Iris pigment epithelial cell (primary cell): ENCODE results near the gene AKR7A2.
"Not testable (repeated sequence)": the region's sequence is repeated elsewhere in the genome, so short reads cannot be mapped to it uniquely, and the experiment has no call there.

Experiments used
- DNase-seq: peaks from one replicate; pipeline ENCODE4 v3.0.0-alpha.2; 2011; ENCODE audit warnings: low read depth

AKR7A2 gene

DNA sequence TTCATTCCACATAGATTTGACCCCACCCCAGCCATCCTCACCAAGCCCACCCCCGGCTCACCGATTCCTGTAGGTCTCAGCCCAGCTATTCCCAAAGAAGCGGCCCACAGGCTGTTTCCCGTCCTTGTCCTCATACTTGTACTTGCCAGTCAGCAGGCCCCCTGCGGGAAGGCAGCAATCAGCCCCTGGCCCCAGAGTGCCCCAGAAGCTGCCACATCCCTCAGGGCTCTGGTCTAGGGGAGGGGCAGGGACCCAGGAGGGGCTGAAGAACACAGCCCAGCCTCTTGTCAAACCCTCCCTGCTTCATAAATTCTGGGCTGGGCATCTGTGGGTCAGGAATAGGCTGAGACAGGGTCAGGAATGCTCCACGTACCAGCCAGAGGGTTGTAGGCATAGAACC is 5.0 kb downstream of the AKR7A2 start:
- no peak for DNase-seq

DNA sequence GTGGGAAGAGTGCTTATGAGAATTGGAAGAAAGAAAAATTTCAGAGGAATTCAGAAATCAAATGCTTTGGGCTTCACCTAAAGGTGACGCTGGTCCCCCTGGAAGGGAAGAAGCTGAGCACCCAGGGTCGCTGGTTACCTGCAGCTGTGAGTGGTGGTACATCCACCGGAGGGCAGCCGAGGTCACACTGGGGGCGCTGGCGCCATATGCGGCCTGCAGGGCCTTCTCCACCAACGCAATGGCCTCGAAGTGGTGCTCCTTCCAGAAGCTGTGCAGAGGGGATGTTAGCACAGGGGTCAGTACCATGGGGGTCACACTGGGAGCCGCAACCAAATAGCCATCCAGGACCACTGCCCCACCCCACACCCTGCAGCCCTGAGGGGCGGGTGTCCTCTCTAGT is 6.1 kb downstream of the AKR7A2 start:
- no peak for DNase-seq

DNA sequence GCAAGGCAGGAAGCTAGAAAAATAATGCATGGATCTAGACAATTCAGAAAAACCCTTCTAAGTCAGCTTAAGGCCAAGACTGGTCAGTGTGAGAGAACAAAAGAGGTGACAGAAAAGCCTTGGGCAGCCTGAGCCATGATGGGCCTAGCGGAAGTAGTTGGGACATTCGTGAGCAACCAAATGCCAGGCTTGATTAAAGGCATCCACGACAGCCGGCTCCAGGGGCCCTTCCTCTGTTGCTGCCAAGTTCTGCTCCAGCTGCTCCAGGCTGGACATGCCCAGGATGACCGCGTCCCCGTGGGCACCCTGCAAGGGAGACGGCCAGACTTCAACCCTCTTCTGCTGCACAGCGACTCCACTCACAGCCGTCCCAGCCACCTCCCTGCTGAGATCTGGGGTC is 7.9 kb downstream of the AKR7A2 start:
- not testable (repeated sequence) for DNase-seq

DNA sequence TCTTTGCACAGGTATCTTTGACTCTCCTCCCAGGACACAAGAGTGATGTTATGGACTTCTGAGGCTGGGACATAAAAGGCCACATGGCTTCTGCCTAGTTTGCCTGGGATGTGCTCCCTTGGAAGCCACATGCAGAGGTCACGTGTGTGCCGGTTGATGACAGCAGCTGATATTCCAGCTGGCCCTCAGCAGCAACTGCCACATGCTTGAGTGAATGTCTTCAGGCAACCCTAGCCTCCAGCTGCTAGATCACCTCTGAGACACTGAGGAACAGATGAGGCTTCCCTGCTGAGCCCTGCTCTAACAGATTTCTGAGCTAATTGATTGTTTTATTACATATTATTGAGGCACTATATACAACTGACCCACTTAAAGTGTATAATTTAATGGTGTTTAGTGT is 11.7 kb downstream of the AKR7A2 start:
- DNase-seq, result no peak

DNA sequence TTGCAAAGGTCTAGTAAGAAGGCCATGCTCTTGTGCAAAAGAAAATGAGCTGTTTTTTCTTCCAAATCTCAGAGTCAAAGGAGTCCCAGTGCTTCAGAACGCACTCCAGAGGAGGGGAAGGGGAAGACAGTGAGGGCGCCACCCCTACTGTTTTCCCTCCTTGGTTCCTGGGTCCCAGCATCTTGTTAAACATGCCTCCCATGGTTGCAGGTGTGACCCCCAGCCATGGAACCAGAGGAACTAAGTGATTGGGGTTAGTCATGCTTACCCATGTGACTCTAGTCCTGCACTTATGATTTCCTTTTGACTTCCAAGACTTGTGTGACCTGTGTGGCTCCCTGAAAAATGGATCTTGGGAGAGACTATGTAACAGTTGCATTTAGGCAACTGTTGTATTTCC is 17.3 kb downstream of the AKR7A2 start:
- no peak for DNase-seq

DNA sequence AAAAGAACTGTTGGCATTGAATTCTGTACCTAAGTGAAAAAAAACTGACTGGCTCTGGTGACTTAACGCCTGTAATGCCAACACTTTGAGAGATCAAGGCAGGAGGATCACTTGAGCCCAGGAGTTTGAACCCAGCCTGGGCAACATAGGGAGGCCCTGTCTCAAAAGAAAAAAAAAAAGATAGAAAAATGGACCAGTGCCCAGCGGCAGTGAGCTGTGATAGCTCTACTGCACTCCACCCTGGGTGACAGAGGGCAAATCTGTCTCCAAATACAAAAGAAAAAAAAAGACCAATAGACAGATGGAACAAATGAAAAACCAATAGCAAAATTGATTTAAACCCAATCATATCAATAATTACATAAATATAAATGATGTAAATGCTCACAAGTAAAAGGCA is 22.7 kb downstream of the AKR7A2 start:
- DNase-seq, result no peak

DNA sequence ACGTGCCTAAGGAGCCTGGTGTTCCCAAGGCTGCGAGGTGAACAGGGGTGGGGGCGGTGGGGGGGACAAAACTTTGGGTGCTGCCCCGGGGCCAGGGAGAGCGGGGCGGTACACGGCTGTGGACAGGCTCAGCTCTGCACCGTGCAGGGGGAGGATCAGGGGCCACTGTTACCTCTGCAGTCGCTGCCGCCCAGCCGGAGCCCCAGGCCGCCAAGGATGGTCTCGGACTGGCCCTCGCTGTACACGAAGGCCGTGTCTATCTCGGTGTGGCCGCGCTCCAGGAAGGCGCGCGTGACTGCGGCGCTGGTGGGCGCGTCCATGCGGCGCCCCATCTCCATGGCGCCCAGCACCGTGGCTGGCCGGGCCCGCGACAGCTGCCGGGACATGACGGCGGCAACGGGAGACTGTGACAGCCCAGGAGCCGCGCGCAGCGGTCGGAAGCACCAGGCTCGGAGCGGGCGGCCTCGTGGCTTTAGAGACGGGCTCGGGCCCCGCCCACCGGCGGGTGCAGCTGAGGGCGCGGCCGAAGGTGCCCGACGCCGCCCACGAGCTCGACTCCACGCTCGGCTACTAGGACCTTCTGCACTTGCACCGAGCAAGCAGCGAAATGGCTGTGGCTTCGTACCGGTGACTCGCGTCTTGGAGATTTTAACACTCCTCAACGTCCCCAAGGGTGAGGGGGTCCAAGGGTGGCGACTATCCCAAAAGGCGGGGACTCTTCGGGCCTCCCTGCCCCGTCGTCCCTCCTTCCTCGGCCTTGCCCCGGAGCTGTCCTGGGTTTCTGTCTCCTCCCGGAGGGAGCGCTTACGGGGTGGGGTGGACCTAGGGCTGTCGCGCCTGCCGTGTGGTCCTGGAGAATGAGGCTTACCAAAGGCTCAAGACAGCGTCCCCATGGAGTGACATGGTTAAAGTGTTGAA is 23.4 kb downstream of the AKR7A2 start, which contains the start of gene AKR7A3:
Gene AKR7A3, minus strand, starts transcription at position 447 of the 918 bp plus-strand sequence. Its CDS starts 61 bp downstream, at position 386.
- DNase-seq, result peak; percentile 23

DNA sequence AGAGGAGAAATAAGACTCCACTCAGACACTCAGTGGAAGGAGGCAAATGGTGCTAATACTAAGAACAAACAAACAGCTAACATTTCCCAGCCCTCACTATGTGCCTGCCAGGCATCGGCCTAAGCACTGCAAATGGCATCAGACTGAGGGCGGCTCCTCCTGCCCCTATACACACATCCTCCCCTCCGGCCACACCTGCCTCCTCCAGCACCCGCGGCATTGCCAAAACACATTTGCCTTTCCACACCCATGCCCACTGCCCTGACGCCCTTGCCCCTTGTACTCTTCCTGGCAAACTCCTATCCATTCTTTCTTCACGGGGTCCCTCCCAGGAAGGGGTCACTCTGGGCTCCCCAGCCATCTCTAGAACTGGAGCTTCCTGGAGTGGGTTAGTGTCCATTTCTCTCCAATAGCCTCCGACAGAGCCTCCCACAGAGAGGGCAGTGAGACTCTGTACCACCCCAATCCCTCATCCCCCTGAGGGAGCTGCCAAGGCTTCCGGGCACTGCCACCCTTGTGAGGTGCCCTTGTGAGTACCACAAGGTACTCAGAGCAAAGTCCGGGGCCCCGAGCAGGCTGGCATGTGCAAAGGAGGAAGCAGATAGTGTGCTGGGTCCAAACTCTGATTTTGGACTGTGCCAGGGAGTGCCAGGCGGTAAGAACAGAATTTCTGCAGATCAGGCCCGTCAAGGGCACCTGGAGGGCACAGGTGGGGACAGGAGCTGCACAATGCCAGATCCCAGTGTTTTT is 24.3 kb downstream of the AKR7A2 start:
- DNase-seq, result no peak

DNA sequence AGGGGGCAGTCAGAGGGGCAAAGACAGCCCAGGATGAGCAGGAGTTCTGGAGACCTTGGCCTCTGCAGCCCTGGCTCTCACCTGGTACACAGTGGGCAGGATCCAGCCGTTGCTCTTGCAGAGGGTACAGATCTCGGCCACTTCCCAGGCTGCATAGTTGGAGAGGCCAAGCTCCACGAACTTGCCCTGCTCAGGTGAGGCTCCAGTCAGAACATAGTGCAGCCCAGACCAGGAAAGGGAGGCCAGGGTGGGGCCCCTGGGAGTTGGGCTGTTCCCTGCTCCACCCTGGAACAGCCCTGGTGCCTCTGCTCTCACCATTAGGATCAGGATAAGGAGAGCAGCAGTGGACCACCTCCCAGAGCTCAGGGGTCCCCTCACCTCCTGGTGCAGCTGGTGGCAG is 26.1 kb downstream of the AKR7A2 start:
- not testable (repeated sequence) for DNase-seq

DNA sequence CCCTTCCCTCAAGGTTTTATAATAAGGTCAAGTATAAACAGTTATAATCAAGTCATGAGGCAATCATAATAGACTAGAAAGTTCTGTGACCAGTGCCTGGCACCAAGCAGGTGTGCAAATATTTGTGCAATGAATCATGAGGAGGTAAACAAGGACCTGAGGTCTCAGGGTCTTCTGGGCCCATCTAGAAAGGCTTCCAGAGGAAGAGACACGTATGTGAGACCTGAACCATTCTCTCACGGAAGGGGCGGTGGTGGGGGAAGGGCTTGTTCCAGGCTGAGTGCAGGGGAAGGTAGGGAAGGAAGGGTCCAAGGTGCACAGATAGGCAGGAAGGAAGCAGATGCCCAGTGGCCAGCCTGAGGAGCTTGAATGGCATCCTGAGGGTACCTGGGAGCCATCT is 26.6 kb downstream of the AKR7A2 start:
- not testable (repeated sequence) for DNase-seq

DNA sequence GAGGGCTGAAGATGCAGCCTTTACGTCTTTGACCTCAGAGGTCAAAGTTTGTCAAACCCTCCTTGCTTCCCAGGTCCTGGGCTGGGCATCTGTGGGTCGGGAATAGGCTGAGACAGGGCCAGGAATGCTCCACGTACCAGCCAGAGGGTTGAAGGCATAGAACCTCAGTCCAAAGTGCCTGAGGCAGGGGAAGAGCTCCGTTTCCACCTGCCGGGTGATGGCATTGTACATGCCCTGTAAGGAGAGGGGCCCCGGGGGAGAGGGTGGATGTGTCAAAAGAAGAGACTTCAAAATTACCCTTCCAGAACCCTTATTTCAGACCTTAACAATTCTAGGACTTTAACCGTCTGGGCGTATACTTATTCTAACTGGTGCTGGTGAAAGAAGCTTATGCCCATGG is 27.1 kb downstream of the AKR7A2 start:
- no peak for DNase-seq

DNA sequence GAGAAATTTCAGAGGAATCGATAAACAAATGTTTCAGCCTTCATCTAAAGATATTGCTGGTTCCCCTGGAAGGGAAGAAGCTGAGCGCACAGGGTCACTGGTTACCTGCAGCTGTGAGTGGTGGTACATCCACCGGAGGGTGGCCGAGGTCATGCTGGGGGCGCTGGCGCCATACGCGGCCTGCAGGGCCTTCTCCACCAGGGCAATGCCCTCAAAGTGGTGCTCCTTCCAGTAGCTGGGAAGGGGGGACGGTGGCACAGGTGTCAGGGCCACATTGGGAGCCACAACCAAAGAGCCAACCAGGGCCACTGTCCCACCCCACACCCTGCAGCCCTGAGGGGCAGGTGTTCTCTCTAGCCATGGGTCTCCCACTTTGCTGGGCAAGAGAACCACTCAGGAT is 28.1 kb downstream of the AKR7A2 start:
- no peak for DNase-seq

DNA sequence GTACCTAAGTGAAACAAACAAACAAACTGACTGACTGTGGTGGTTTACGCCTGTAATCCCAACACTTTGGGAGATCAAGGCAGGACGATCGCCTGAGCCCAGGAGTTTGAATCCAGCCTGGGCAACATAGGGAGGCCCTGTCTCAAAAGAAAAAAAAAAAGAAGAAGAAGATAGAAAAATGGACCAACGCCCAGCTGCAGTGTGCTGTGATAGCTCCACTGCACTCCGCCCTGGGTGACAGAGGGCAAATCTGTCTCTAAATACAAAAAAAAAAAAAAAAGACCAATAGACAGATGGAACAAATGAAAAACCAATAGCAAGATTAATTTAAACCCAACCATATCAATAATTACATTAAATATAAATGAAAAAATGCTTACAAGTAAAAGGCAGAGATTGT is 37.3 kb downstream of the AKR7A2 start:
- no peak for DNase-seq

DNA sequence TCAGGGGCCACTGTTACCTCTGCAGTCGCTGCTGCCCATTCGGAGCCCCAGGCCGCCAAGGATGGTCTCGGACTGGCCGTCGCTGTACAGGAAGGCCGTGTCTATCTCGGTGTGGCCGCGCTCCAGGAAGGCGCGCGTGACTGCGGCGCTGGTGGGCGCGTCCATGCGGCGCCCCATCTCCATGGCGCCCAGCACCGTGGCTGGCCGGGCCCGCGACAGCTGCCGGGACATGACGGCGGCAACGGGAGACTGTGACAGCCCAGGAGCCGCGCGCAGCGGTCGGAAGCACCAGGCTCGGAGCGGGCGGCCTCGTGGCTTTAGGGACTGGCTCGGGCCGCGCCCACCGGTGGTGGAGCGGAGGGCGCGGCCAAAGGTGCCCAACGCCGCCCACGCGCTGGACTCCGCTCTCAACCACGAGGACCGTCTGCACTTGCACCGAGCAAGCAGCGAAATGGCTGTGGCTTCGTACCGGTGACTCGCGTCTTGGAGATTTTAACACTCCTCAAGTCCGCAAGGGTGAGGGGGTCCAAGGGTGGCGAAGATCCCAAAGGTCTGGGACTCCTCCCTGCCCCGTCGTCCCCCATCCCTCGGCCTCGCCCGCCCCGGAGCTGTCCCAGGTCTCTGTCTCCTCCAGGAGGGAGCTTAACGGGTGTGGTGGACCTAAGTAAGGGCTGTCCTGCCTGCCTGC is 38.0 kb downstream of the AKR7A2 start:
- not testable (repeated sequence) for DNase-seq

DNA sequence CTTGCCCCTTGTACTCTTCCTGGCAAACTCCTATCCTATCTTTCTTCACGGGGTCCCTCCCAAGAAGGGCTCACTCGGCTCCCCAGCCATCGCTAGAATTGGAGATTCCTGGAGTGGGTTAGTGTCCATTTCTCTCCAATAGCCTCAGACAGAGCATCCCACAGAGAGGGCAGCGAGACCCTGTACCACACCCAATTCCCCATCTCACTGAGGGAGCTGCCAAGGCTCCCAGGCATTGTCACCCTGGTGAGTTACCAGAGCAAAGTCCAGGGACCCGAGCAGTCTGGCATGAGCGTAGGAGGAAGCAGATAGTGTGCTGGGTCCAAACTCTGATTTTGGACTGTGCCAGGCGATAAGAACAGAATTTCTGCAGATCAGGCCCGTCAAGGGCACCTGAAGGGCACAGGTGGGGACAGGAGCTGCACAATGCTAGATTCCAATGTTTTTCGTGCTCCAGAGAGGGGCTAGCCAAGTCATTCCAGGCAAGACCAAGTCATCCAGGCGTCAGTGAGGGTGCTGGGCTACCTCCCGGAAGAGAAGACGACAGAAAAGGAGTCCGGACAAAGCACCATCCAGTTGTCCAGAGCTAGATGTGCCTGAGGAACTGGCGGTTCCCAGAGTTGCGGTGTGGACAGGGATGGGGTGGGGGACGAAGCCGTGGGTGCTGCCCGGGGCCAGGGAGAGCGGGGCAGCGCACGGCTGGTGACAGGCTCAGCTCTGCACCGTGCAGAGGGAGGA is 38.7 kb downstream of the AKR7A2 start:
- no peak for DNase-seq

DNA sequence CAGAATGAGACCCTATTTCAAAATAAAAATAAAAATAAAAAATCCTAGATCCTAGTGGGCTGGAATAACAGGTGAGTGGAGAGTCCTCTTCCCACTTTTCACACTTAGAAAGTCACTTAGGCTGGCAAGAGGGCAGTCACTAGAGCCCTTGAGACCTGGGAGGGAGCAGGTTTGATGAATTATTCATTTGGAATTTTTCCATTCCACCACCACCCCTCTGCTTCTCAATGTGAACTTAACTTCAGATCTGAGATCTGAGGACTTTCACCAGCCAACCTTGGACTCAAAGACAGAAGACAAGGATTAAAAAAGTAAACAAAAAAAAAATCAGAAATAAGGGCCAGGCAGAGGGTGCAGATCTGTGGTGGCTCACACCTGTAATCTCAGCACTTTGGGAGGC is 39.9 kb downstream of the AKR7A2 start:
- no peak for DNase-seq

DNA sequence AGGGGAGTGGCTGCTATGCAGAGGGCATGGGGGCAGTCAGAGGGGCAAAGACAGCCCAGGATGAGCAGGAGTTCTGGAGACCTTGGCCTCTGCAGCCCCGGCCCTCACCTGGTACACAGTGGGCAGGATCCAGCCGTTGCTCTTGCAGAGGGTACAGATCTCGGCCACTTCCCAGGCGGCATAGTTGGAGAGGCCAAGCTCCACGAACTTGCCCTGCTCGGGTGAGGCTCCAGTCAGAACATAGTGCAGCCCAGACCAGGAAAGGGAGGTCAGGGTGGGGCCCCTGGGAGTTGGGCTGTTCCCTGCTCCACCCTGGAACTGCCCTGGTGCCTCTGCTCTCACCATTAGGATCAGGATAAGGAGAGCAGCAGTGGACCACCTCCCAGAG is 41.6 kb downstream of the AKR7A2 start:
- not testable (repeated sequence) for DNase-seq

DNA sequence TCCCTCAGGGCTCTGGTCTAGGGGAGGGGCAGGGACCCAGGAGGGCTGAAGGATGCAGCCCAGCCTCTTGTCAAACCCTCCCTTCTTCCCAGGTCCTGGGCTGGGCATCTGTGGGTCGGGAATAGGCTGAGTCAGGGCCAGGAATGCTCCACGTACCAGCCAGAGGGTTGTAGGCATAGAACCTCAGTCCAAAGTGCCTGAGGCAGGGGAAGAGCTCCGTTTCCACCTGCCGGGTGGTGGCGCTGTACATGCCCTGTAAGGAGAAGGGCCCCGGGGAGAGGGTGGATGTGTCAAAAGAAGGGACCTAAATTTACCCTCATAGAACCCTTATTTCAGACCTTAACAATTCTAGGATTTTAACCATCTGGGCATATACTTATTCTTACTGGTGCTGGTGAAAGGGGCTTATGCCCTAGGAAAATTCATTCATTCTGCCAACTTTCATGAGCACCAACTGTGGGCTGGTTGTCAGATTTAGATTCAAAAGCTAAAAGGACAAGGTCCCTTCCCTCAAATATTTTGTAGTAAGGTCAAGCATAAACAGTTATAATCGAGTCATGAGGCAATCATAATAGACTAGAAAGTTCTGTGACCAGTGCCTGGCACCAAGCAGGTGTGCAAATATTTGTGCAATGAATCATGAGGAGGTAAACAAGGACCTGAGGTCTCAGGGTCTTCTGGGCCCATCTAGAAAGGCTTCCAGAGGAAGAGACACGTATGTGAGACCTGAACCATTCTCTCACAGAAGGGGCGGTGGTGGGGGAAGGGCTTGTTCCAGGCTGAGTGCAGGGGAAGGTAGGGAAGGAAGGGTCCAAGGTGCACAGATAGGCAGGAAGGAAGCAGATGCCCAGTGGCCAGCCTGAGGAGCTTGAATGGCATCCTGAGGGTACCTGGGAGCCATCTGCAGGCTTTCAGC is 42.3 kb downstream of the AKR7A2 start:
- DNase-seq, result not testable (repeated sequence)

DNA sequence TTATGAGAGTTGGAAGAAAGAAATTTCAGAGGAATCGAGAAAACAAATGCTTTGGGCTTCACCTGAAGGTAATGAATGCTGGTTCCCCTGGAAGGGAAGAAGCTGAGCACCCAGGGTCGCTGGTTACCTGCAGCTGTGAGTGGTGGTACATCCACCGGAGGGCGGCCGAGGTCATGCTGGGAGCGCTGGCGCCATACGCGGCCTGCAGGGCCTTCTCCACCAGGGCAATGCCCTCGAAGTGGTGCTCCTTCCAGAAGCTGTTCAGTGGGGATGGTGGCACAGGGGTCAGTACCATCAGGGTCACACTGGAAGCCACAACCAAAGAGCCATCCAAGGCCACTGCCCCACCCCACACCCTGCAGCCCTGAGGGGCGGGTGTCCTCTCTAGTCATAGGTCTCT is 43.5 kb downstream of the AKR7A2 start:
- no peak for DNase-seq

DNA sequence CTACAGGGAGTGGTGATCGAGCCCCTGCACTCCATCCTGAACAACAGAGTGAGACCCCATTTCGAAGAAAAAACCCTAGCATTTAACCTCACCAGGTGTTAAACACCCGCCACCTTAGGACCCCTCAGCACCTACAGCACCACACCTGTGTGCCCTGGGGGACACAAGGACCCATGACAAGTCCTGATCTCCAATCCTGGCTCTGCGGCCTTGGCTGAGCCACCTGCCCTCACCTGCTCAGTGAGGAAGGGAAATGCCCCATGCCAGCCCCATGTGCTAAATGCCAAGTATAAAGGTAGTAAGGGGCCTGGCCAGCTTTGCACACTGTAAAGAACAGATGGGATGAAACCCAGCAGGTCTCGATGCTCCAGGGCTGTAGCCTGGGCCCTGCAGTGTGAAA is 49.2 kb downstream of the AKR7A2 start:
- DNase-seq, result no peak

DNA sequence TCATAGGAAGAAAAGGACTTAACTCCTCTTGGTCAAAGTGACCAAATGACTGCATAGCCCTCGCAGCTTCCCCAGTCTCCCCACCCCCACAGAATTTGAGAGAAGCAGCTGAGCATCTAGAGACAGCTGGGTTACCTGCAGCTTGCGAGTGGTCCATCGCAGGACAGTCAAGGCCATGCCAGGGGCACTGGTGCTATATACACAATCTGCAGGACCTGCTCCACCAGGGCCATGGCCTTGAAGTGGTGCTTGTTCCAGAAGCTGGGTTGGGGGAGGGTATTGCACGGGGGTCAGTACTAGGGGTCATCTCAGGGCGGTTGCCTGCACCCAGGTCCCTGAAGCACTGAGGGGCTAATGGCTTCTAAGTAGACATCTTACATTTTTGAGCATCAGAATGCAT is 49.9 kb downstream of the AKR7A2 start:
- no peak for DNase-seq
